ENCODE measurements around the gene STK11IP. TPM values are rescaled to one million over a fixed set of nuclear protein-coding genes. Genes with fewer than 3 reads are reported as not detected.

STK11IP gene
- total and polyA plus RNA-seq, 9 of the 15 experiments (the other 6 are each of a cell fraction or from before 2014, with no cell fraction given): 0.52 to 21.7 (median 5.6) TPM

GRCh38 chr2:219644801-219645480, 47.3 kb downstream of the STK11IP start:
- H3K4me1 ChIP-seq (replicated peaks in 1 of 2; ENCODE audit: control insufficient read depth in 2 of 2, insufficient read depth in 2 of 2, low read length in 2 of 2): peaks cover 20 to 23% of the 10 kb centered on the region in 2 experiments; a peak in 4 of 5 replicates
- FAIRE-seq: no peak
- H3K27me3 ChIP-seq (ENCODE audit: control insufficient read depth in 2 of 2, insufficient read depth in 2 of 2, low read length in 2 of 2): no peaks in the 10 kb centered on the region
- CTCF ChIA-PET (ENCODE audit: low intra/inter-chr PET ratio): interaction anchor here (4.0 kb wide), 1 partner anchor 102 kb away, joined by 80 read pairs; the partner anchor contains the start of genes CHPF and TMEM198
- H3K4me2 ChIP-seq (ENCODE audit: insufficient read depth, low read length): no peak overlapping the region
- no TSS peak for BruUV-seq (replicated peaks)
- H3K36me3 ChIP-seq (ENCODE audit: control insufficient read depth, insufficient read depth, low read length): no peaks in the 10 kb centered on the region
- no peaks in the 10 kb centered on the region for H3K9me1 ChIP-seq (ENCODE audit: control insufficient read depth, insufficient read depth, low read length)
- no peaks in the 10 kb centered on the region for H4K20me1 ChIP-seq (replicated peaks; ENCODE audit: control insufficient read depth, insufficient read depth, low read length)
- no peak for ATAC-seq
- no peak overlapping the region for H3K27ac ChIP-seq (ENCODE audit: extremely low read depth, low read depth, low read length)
- POLR2A ChIA-PET: interaction anchor here (0.6 to 1.1 kb wide), 7 partner anchors 15 to 277 kb away, joined by 3 to 4 read pairs (median 4); partner anchors contain the start of gene STK11IP
- no peak overlapping the region for H3K4me3 ChIP-seq
- no peaks in the 10 kb centered on the region for H3K9me3 ChIP-seq (replicated peaks; ENCODE audit: control insufficient read depth, insufficient read depth, low read depth, low read length)
- H3K9ac ChIP-seq (ENCODE audit: insufficient read depth in 1 of 2, low read depth in 2 of 2, low read length in 2 of 2): 0 out of 4 replicates have a peak overlapping the region, but pooled peaks of 1 of the 2 experiments have one; percentile 48
- 63% methylated on average over 16 of the region's 17 CpGs for WGBS (ENCODE audit: insufficient coverage, low coverage, missing lambda C conversion rate)
- no peak for DNase-seq (ENCODE audit: extremely low read depth in 1 of 4, low spot score in 3 of 4)
- intact Hi-C loops (cut with micrococcal nuclease): loop anchor here (5.0 kb wide), 1 partner anchor 243 kb away; no protein-coding TSS in a partner anchor
- in situ Hi-C loops (cut with MboI): loop anchor here (5.0 kb wide), 2 partner anchors 42 to 103 kb away; partner anchors contain the start of genes CHPF and TMEM198
- TF ChIP-seq PRPF4 (IDR thresholded peaks at IDR 0.05; ENCODE audit: insufficient read depth, low read depth, low read length, poor library complexity, severe bottlenecking) (no peak), MTA2 (IDR thresholded peaks at IDR 0.05; ENCODE audit: low read depth) (no peak), FOXJ2 (tag; IDR thresholded peaks at IDR 0.05) (no peak), HDAC2 (IDR thresholded peaks at IDR 0.05) (no peak), SRF (CRISPR knock-in tag; IDR thresholded peaks at IDR 0.05) (no peak), ZNF253 (CRISPR knock-in tag; conservative IDR thresholded peaks at IDR 0.05) (no peak)
- TF ChIP-seq, protein P1, sequence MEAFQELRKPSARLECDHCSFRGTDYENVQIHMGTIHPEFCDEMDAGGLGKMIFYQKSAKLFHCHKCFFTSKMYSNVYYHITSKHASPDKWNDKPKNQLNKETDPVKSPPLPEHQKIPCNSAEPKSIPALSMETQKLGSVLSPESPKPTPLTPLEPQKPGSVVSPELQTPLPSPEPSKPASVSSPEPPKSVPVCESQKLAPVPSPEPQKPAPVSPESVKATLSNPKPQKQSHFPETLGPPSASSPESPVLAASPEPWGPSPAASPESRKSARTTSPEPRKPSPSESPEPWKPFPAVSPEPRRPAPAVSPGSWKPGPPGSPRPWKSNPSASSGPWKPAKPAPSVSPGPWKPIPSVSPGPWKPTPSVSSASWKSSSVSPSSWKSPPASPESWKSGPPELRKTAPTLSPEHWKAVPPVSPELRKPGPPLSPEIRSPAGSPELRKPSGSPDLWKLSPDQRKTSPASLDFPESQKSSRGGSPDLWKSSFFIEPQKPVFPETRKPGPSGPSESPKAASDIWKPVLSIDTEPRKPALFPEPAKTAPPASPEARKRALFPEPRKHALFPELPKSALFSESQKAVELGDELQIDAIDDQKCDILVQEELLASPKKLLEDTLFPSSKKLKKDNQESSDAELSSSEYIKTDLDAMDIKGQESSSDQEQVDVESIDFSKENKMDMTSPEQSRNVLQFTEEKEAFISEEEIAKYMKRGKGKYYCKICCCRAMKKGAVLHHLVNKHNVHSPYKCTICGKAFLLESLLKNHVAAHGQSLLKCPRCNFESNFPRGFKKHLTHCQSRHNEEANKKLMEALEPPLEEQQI (IDR thresholded peaks at IDR 0.05): no peak
- TF ChIP-seq, protein P2, sequence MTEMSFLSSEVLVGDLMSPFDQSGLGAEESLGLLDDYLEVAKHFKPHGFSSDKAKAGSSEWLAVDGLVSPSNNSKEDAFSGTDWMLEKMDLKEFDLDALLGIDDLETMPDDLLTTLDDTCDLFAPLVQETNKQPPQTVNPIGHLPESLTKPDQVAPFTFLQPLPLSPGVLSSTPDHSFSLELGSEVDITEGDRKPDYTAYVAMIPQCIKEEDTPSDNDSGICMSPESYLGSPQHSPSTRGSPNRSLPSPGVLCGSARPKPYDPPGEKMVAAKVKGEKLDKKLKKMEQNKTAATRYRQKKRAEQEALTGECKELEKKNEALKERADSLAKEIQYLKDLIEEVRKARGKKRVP (CRISPR knock-in tag; IDR thresholded peaks at IDR 0.05): no peak
- H3K79me2 ChIP-seq (ENCODE audit: control insufficient read depth, insufficient read depth, low read length): no peaks in the 10 kb centered on the region
- peak overlapping the region; percentile 55; the same call in 1 of the 2 replicates for H2AFZ ChIP-seq (ENCODE audit: low read depth, low read length)

All from K562 (cell line).